Left lung (tissue), 10 donors: ENCODE measurements around the gene PSORS1C1. TPM values are rescaled to one million over a fixed set of nuclear protein-coding genes. Genes with fewer than 3 reads are reported as not detected.

Experiments used
- ATAC-seq: fragments of 200-7000 bp; cut with Tn5 transposase; one replicate; pipeline ENCODE4 v1.9.1; 2020; ENCODE audit warnings: moderate library complexity
- DNase-seq, 4 donors: peaks; one replicate each; pipeline ENCODE4 v3.0.0-alpha.2; 2013 to 2020
- H3K27ac ChIP-seq, 2 donors: fragments of 200-600 bp; sonication (generic) in 1 of 2; one replicate each; pipeline versions ENCODE4 v1.5.0 to v1.8.0; 2020 to 2021
- H3K27me3 ChIP-seq, 2 donors: fragments of 200-600 bp; sonication (generic) in 1 of 2; one replicate each; pipeline versions ENCODE4 v1.5.0 to v1.8.0; 2020 to 2021
- H3K36me3 ChIP-seq, 2 donors: fragments of 200-600 bp; sonication (generic) in 1 of 2; one replicate each; pipeline versions ENCODE4 v1.5.0 to v1.8.0; 2020 to 2021
- H3K4me1 ChIP-seq, 2 donors: fragments of 200-600 bp; one replicate each; pipeline ENCODE4 v1.8.0; 2021
- H3K4me3 ChIP-seq, 2 donors: fragments of 200-600 bp; sonication (generic) in 1 of 2; one replicate each; pipeline versions ENCODE4 v1.5.0 to v1.8.0; 2020 to 2021; ENCODE audit warnings: mild to moderate bottlenecking in 1 of 2
- H3K9me3 ChIP-seq, 2 donors: fragments of 200-600 bp; sonication (generic) in 1 of 2; one replicate each; pipeline versions ENCODE4 v1.5.0 to v1.8.0; 2020 to 2021
- intact Hi-C, 2 donors: fragments of 100-400 bp; cut with DNase I; formaldehyde crosslinking; loops; one replicate each; pipeline versions ENCODE4 v1.11.2 to v1.14.2; 2022
- polyA plus RNA-seq, 6 donors: library from polyadenylated mRNA; unstranded; fragments of 120-200 nt; gene quantifications; one replicate each; pipeline ENCODE4 v1.2.1, GENCODE V29; 2013; ENCODE audit not compliant: insufficient read length in 6 of 6
- total RNA-seq, 2 donors: library from RNA; stranded (reverse); fragmentation: NEBNext Ultra II Directional; extraction: Animal tissue kit (Norgen Biotek cat#: 25700); gene quantifications; one replicate each; pipeline ENCODE4 v1.2.1, GENCODE V29; 2021
- TF ChIP-seq, protein P1 (sequence below), 2 donors: fragments of 200-600 bp; sonication (generic) in 1 of 2; IDR thresholded peaks; one replicate each; pipeline versions ENCODE4 v1.5.0 to v1.8.0; 2021; ENCODE audit warnings: antibody characterized with exemption in 2 of 2
- donor health status: DM: no; HTN: yes; CAD: no.
- donor health status: DM: no; HTN: no; CAD: no.

The PSORS1C1 gene
- total and polyA plus RNA-seq, 8 donors: 0.09 to 11.7 (median 0.58) TPM

DNA sequence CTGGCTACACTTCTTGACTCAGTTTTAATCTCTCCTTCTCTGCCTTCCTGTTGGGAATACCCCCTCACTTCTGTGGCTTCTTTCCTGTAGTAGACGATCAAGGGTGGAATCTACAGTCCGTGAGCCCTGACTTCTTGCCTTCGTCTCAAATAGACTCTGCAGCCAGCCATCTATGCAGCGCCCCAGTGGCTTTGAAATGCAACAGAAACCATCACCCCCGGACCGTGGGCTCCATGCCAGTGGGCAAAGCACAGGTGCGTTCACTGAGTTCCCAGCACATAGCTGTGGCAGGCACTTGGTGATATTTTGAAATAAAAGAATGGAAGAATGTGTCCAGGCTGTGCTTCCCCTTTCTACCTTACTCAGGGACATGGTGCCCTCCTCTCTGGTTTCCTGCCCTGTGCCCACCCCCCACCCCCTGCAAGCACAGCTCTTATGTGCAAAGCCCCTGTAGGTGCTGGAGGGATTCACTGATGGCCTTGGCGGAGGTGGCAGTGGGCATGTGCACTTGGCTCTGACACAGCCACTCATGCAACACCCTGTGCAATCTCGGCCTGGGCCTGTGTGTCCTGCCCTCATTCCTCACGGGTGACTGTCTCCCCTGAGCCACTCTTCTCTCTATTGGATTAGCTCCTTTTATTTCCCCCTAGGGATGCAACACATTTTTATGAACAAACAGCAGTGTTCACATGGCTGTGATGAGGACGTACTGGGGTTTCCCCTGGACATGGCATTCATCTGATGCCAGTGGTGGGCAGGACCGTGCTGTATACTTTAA is 11.2 kb downstream of the PSORS1C1 start:
- H3K4me1 ChIP-seq: peaks cover 0 to 29% of the 10 kb centered on the region in 2 donors
- TF ChIP-seq, protein P1, sequence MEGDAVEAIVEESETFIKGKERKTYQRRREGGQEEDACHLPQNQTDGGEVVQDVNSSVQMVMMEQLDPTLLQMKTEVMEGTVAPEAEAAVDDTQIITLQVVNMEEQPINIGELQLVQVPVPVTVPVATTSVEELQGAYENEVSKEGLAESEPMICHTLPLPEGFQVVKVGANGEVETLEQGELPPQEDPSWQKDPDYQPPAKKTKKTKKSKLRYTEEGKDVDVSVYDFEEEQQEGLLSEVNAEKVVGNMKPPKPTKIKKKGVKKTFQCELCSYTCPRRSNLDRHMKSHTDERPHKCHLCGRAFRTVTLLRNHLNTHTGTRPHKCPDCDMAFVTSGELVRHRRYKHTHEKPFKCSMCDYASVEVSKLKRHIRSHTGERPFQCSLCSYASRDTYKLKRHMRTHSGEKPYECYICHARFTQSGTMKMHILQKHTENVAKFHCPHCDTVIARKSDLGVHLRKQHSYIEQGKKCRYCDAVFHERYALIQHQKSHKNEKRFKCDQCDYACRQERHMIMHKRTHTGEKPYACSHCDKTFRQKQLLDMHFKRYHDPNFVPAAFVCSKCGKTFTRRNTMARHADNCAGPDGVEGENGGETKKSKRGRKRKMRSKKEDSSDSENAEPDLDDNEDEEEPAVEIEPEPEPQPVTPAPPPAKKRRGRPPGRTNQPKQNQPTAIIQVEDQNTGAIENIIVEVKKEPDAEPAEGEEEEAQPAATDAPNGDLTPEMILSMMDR (IDR thresholded peaks at IDR 0.05): no peak
- H3K27ac ChIP-seq: peak overlapping the region in 1 of 2 donors; percentile 45
- no peaks in the 10 kb centered on the region for H3K36me3 ChIP-seq
- H3K4me3 ChIP-seq: no peak overlapping the region
- H3K9me3 ChIP-seq: no peaks in the 10 kb centered on the region
- intact Hi-C loops: no loop called here
- DNase-seq (peak in 1 of 4 donors; percentile 58), ATAC-seq (no peak)
- no peaks in the 10 kb centered on the region for H3K27me3 ChIP-seq

GRCh38 chr6:31126396-31127175 is 12.0 kb downstream of the PSORS1C1 start:
- Histone ChIP-seq H3K9me3 (no peaks in the 10 kb centered on the region), H3K4me1 (peaks cover 0 to 29% of the 10 kb centered on the region in 2 donors), H3K4me3 (no peak overlapping the region), H3K27ac (peak overlapping the region in 1 of 2 donors; percentile 45), H3K27me3 (no peaks in the 10 kb centered on the region), H3K36me3 (no peaks in the 10 kb centered on the region)
- ATAC-seq: no peak
- TF ChIP-seq, protein P1 (IDR thresholded peaks at IDR 0.05): no peak
- intact Hi-C loops: no loop called here
- DNase-seq: peak in 1 of 4 donors; percentile 52

DNA sequence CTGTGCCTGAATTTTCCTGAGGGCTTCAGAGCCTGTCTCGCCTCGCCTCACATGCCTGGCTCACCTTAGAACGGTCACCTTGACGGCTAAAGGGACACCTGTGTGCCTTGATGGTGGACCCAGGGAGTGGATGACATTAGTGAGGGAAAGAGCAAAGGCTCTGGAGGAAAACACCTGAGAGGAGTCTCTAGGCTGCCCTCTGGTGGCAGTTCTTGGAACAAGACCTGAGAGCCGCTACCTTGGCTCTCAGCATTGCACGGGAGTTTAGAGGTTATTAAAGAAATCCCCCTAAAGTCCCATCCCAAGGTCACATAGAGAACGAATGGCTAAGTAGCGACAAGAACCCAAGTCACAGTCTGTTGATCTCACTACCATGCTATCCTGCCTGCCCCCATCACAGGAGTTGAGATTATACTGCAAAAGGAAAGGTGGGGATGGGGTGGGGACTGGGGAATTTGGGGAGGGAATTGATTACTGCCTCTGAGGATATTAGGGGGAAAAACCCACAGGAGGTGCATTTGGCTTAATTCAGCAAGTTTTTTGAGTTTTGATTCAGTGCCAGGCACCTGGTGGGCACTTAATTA is 13.6 kb downstream of the PSORS1C1 start:
- no peak overlapping the region for H3K4me3 ChIP-seq
- H3K4me1 ChIP-seq: peaks cover 0 to 13% of the 10 kb centered on the region in 2 donors
- no peak overlapping the region for H3K27ac ChIP-seq
- ATAC-seq (peak; percentile 74), DNase-seq (peak in 2 of 4 donors; percentile 27 to 54)
- intact Hi-C loops: no loop called here
- H3K9me3 ChIP-seq: no peaks in the 10 kb centered on the region
- H3K27me3 ChIP-seq: no peaks in the 10 kb centered on the region
- no peaks in the 10 kb centered on the region for H3K36me3 ChIP-seq
- TF ChIP-seq, protein P1 (IDR thresholded peaks at IDR 0.05): peak; percentile 87 to 90

DNA sequence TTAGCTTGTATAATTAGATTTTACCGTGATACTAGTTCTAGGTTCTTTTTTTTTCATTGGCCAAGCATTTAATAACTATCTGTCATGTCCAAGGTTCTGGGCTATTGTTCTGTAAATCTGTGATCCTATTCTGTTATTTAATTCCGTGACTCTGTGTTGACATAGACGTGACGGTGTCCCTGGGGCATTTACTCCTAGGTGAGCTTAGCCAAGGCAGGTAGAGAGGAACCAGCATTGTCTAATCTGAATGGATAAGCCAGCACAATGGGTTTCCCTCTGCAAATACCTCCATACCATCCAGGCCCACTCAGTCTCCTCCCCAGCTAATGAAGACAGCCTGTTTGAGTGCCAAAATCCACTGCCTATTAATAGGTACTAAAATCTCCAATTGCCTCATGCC is 14.5 kb downstream of the PSORS1C1 start:
- H3K9me3 ChIP-seq: no peaks in the 10 kb centered on the region
- no peaks in the 10 kb centered on the region for H3K36me3 ChIP-seq
- intact Hi-C loops: no loop called here

More for the DNA sequence above, 14.5 kb downstream of the PSORS1C1 start:
- H3K27me3 ChIP-seq: no peaks in the 10 kb centered on the region
- ATAC-seq (no peak), DNase-seq (no peak)
- no peak overlapping the region for H3K27ac ChIP-seq
- no peak overlapping the region for H3K4me3 ChIP-seq
- H3K4me1 ChIP-seq: peaks cover 0 to 11% of the 10 kb centered on the region in 2 donors
- TF ChIP-seq, protein P1 (IDR thresholded peaks at IDR 0.05): no peak
